HL-60 (cell line): ENCODE data around the gene CEP63.

Experiments used
- CTCF ChIP-seq: IDR thresholded peaks from one replicate; pipeline ENCODE4 v1.5.1; 2011; ENCODE audit warnings: low read length, control low read depth, inconsistent platforms; ENCODE audit not compliant: insufficient read depth
- GABPA ChIP-seq: IDR thresholded peaks from 2 replicates; pipeline ENCODE4 v1.6.1; 2012; ENCODE audit warnings: low read depth
- POLR2AphosphoS5 ChIP-seq: IDR thresholded peaks from 2 replicates; pipeline ENCODE4 v1.6.1; 2012; ENCODE audit warnings: low read depth
- REST ChIP-seq: IDR thresholded peaks from 2 replicates; pipeline ENCODE4 v1.6.1; 2012; ENCODE audit warnings: low read depth; ENCODE audit not compliant: insufficient replicate concordance

- no peak for TF ChIP-seq POLR2AphosphoS5
- TF ChIP-seq CTCF, result no peak
- TF ChIP-seq REST, result no peak
- TF ChIP-seq GABPA, result no peak
Observed at GRCh38 chr3:134476306-134476705, 9.6 kb upstream of the CEP63 start.
